Cardiac muscle cell (in vitro differentiated cells and primary cell): ENCODE data around the gene LPIN3. TPM values are rescaled to one million over a fixed set of nuclear protein-coding genes. Genes with fewer than 3 reads are reported as not detected.

Experiments used
- DNase-seq, 2 donors: peaks; one replicate each; pipeline versions ENCODE4 v3.0.0 to v3.0.0-alpha.2; 2010 to 2017; ENCODE audit warnings: low read depth in 1 of 2, low spot score in 1 of 2
- H3K27ac ChIP-seq: fragments of 200-600 bp; sonication (generic); 2 replicates; pipeline ENCODE4 v1.5.1; 2016
- H3K27me3 ChIP-seq: fragments of 200-600 bp; sonication (generic); 2 replicates; pipeline ENCODE4 v1.6.0; 2016; ENCODE audit warnings: control low read depth
- H3K36me3 ChIP-seq: fragments of 200-600 bp; sonication (generic); 2 replicates; pipeline ENCODE4 v1.5.1; 2016; ENCODE audit warnings: control low read depth
- H3K4me1 ChIP-seq: fragments of 200-600 bp; sonication (generic); 2 replicates; pipeline ENCODE4 v1.8.1; 2017; ENCODE audit warnings: low read depth, mild to moderate bottlenecking, mixed run types
- H3K4me3 ChIP-seq: fragments of 200-600 bp; sonication (generic); 2 replicates; pipeline ENCODE4 v1.5.1; 2016; ENCODE audit warnings: mild to moderate bottlenecking
- H3K9me3 ChIP-seq: fragments of 200-600 bp; sonication (generic); 2 replicates; pipeline ENCODE4 v1.5.1; 2017; ENCODE audit warnings: low read depth, mild to moderate bottlenecking, control low read depth
- polyA plus RNA-seq: library from polyadenylated mRNA; unstranded; fragments of >200 nt; fragmentation: Nextera tagmentation; extraction: Ambion mirVana; gene quantifications from 2 replicates; pipeline ENCODE4 v1.2.1, GENCODE V29; 2016
- total RNA-seq: library from RNA; depleted of rRNA; stranded (reverse); fragments of >200 nt; gene quantifications from 2 replicates; pipeline ENCODE4 v1.2.3, GENCODE V29; 2016
- TF ChIP-seq, protein P1 (sequence below): IDR thresholded peaks from 2 replicates; pipeline ENCODE4 v1.5.1; 2012; ENCODE audit warnings: low read depth, mild to moderate bottlenecking, low read length

The LPIN3 gene
- total and polyA plus RNA-seq, 2 experiments from 2014 or later = 11.2 to 17.0 TPM

- H3K27ac ChIP-seq = peak overlapping the region; percentile 63
- DNase-seq = peak; percentile 72 to 76
Observed at GRCh38 chr20:41316602-41317545, 23.7 kb upstream of the LPIN3 start.

GRCh38 chr20:41317546-41318270 is 22.9 kb upstream of the LPIN3 start, which contains the start of gene ZHX3:
Gene ZHX3, minus strand, starts transcription at chr20:41317731. Its CDS starts 112,815 bp downstream, at chr20:41204916.
- no peaks in the 10 kb centered on the region for H3K9me3 ChIP-seq
- peak within 1 kb of the TSS; percentile 63 for H3K27ac ChIP-seq
- DNase-seq = peak; percentile 99
- no peaks in the 10 kb centered on the region for H3K27me3 ChIP-seq
- no peaks in the 10 kb centered on the region for H3K36me3 ChIP-seq
- H3K4me1 ChIP-seq = peaks cover 8% of the 10 kb centered on the region
- peak within 1 kb of the TSS; percentile 70 for H3K4me3 ChIP-seq
- TF ChIP-seq, protein P1, sequence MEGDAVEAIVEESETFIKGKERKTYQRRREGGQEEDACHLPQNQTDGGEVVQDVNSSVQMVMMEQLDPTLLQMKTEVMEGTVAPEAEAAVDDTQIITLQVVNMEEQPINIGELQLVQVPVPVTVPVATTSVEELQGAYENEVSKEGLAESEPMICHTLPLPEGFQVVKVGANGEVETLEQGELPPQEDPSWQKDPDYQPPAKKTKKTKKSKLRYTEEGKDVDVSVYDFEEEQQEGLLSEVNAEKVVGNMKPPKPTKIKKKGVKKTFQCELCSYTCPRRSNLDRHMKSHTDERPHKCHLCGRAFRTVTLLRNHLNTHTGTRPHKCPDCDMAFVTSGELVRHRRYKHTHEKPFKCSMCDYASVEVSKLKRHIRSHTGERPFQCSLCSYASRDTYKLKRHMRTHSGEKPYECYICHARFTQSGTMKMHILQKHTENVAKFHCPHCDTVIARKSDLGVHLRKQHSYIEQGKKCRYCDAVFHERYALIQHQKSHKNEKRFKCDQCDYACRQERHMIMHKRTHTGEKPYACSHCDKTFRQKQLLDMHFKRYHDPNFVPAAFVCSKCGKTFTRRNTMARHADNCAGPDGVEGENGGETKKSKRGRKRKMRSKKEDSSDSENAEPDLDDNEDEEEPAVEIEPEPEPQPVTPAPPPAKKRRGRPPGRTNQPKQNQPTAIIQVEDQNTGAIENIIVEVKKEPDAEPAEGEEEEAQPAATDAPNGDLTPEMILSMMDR = no peak

More at GRCh38 chr20:41316602-41317545, 23.7 kb upstream of the LPIN3 start:
- TF ChIP-seq, protein P1 = no peak
- no peaks in the 10 kb centered on the region for H3K9me3 ChIP-seq
- peak overlapping the region; percentile 70 for H3K4me3 ChIP-seq
- peaks cover 8% of the 10 kb centered on the region for H3K4me1 ChIP-seq
- H3K27me3 ChIP-seq = no peaks in the 10 kb centered on the region
- no peaks in the 10 kb centered on the region for H3K36me3 ChIP-seq

GRCh38 chr20:41318271-41318649 is 22.4 kb upstream of the LPIN3 start:
- H3K4me1 ChIP-seq = peaks cover 8% of the 10 kb centered on the region
- no peaks in the 10 kb centered on the region for H3K36me3 ChIP-seq
- TF ChIP-seq, protein P1 = no peak
- no peaks in the 10 kb centered on the region for H3K9me3 ChIP-seq
- no peak for DNase-seq
- peak overlapping the region; percentile 31 for H3K4me3 ChIP-seq
- no peaks in the 10 kb centered on the region for H3K27me3 ChIP-seq
- no peak overlapping the region for H3K27ac ChIP-seq

- H3K4me3 ChIP-seq = no peak overlapping the region
- H3K4me1 ChIP-seq = peaks cover 8% of the 10 kb centered on the region
- H3K36me3 ChIP-seq = no peaks in the 10 kb centered on the region
- DNase-seq = no peak
- H3K27me3 ChIP-seq = no peaks in the 10 kb centered on the region
- TF ChIP-seq, protein P1 = no peak
- no peaks in the 10 kb centered on the region for H3K9me3 ChIP-seq
- H3K27ac ChIP-seq = no peak overlapping the region
Observed at GRCh38 chr20:41320441-41320840, 20.2 kb upstream of the LPIN3 start.

- Histone ChIP-seq H3K4me3 (no peak overlapping the region), H3K4me1 (peaks cover 8% of the 10 kb centered on the region), H3K27me3 (no peaks in the 10 kb centered on the region), H3K27ac (no peak overlapping the region), H3K9me3 (no peaks in the 10 kb centered on the region), H3K36me3 (no peaks in the 10 kb centered on the region)
- no peak for DNase-seq
- TF ChIP-seq, protein P1 = no peak
Observed at GRCh38 chr20:41320976-41321375, 19.6 kb upstream of the LPIN3 start.
